GM21390 (cell line): ENCODE results near the gene CTNNBL1.

Experiments
- ATAC-seq: cut with Tn5 transposase; IDR thresholded peaks from one replicate; pipeline ENCODE4 v1.9.1; 2021; ENCODE audit not compliant: unreplicated experiment

CTNNBL1 gene

DNA sequence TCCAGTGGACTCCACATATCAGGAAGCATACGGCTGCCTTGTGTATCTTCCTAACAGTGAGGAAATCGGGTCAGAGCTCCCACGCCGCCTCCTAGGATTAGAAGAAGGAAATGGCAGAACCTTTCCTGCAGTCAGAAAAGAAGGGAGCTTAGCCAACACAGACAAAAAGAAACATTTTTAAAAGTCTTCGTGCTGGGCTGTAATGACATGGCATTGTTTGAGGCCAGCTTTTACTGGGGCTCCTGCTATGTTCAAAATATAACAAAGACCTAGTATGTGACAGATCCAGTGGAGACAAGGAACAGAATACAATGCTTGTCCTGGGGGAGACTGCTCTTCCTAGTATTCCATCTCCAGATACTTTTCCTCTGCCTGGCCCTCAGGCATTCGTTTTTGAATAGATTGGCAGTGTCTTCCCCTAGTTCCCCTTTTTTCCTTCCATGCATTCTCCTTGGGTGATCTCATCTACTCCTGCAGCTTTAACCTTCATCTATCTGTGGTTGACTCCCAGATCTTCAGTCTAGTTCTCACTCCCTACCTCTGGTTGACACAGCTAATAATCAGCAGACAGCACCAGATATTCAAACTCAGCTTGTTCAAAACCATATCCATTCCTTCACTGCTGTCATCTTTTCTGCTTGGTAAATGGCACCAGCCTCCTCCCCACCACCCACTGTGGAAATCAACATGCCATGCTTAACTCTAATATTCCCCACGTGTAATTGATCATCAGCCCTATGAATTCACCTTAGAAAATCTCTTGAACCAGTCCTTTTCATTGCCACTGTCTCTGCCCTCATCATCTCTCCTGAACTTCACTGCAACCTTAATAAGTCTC is 114.6 kb downstream of the CTNNBL1 start:
- no peak for ATAC-seq

- ATAC-seq, result no peak
Observed at GRCh38 chr20:37810027-37810426, 116.2 kb downstream of the CTNNBL1 start.

- ATAC-seq, result no peak
Observed at GRCh38 chr20:37816003-37816402, 122.2 kb downstream of the CTNNBL1 start.

DNA sequence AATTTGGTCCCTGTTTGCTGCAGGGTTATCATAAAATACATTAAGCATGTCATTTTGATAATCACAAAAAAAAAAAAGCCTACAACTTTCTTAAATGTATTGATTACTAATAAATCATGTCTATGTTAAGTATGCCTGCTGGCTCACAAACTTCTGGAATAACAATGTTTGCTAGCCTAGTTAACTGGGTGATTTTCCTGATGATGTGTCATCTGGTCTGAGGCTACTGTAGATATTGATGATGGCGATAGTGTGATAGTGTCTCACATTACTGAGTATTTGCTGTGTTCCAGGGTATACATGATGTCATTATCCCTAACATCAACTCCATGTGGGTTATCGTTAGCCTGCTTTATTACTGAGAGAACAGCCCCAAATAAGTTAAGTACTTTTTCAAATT is 122.9 kb downstream of the CTNNBL1 start:
- no peak for ATAC-seq

DNA sequence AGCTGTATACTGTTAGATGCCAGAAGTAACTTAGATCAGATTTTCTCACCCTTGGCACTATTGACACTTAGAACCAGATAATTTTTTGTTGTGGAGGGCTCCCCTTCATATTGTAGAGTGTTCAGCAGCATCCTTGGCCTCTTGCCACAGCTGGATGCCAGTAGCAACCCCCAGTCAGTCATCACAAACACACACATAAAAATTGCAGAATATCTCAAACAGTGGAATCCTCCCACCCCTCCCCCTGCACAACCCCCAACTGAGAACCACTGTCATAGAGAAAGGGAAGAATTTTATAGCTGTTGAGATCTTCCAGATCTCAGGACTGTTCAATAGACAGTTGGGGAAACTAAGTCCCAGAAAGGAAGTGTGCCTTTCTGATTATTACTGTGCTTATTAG is 127.9 kb downstream of the CTNNBL1 start:
- no peak for ATAC-seq

DNA sequence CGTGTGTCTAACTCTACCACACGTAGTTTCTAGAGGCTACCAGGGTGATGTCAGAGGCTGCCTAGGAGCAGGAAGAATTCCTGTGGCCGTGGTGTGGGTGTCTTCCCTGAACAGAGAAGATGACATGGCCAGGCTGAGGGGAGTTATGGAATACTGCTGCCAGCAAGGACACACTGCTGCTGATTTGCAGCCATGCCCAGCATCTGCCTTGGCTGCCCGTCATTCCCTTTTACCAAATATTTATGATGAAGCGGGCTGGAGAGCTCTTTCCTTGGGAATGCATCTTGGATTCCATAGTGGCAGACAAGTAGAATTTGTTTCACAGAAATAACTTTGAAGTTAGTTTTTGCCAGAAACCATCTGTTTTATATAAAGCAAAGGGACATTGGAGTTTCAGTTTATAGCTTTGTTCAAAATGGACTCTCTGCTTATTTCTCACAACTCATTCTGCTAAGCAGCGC is 128.3 kb downstream of the CTNNBL1 start:
- ATAC-seq, result no peak

- no peak for ATAC-seq
Observed at GRCh38 chr20:37823296-37823980, 129.6 kb downstream of the CTNNBL1 start.

DNA sequence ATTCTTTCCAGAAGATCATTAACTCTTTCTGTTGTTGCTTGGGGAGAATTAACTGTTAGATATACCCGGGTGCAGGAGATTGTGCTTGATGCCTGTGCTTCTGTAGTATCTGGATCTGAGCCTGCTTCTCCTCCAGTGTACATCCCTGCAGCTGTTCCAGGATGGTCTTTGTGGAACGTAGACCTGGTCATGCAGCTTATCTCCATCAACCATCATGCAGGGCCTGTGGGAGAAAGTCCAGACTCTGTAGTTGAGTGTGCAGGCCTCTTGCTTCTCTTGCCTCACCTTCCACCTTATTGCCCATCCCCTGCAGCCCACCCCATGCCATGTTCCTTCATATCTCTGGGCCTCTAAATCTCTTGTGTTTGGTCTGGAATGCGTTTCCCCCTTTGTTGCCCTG is 133.8 kb downstream of the CTNNBL1 start:
- ATAC-seq, result no peak

- ATAC-seq, result no peak
Observed at GRCh38 chr20:37828684-37829083, 134.9 kb downstream of the CTNNBL1 start.

- ATAC-seq, result no peak
Observed at GRCh38 chr20:37829128-37829527, 135.3 kb downstream of the CTNNBL1 start.

DNA sequence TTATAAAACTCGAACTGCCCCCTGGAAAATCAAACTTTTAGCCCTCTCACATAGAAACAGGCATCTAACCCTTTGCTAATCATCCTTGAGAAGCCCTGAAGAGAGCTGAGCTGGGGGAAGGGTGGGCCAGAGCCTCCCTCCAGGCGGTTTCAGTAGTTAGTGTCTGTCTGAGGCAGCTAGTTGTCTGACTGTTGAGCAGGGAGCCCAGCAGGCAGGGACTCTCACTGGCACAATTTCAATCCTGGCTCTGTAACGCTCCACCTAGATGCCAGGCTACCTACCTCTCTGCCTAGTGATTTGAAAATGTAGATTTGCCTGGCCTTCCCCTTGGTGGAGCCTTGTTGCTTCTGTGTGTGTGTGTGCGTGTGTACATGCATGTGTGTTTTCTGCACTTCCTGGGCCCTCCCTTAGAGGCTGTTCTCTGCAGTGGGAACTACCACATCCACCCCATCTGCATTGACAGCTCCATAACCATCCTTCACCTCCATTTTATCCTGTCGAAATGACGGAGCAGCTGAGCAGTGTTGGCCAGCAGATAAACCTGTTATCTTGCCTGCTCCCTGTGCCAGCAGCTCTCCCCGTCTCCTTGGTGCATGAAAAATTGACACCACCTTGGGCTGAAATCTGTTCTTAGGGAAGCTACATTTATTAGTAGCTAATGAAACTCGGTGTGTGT is 139.5 kb downstream of the CTNNBL1 start:
- no peak for ATAC-seq

- no peak for ATAC-seq
Observed at GRCh38 chr20:37836926-37837325, 143.1 kb downstream of the CTNNBL1 start.

GRCh38 chr20:37837924-37838323 is 144.1 kb downstream of the CTNNBL1 start:
- no peak for ATAC-seq

GRCh38 chr20:37838769-37839431 is 145.1 kb downstream of the CTNNBL1 start:
- ATAC-seq, result no peak

GRCh38 chr20:37839432-37839827 is 145.6 kb downstream of the CTNNBL1 start:
- ATAC-seq, result no peak

GRCh38 chr20:37839955-37840354 is 146.1 kb downstream of the CTNNBL1 start:
- no peak for ATAC-seq

- no peak for ATAC-seq
Observed at GRCh38 chr20:37841389-37841788, 147.6 kb downstream of the CTNNBL1 start.

DNA sequence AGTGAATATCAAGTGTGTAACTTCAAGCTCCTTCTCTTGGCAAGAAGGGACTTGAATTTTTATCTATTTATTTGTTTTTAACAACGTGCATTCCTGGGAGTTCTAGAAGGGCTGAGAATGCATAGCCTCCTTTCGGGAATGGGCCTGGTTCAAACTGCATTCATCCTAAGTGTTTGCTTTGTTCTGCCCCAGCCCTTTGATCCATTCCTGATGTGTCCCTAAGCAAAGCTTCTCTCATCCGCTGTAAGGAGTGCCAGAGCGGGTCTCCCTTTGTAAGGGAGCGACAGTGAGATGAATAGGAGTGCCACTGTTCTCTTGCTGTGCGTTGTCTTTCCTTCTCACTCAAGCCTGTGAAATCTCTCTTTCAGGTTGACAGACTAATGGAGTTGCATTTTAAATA is 148.1 kb downstream of the CTNNBL1 start:
- ATAC-seq, result no peak

DNA sequence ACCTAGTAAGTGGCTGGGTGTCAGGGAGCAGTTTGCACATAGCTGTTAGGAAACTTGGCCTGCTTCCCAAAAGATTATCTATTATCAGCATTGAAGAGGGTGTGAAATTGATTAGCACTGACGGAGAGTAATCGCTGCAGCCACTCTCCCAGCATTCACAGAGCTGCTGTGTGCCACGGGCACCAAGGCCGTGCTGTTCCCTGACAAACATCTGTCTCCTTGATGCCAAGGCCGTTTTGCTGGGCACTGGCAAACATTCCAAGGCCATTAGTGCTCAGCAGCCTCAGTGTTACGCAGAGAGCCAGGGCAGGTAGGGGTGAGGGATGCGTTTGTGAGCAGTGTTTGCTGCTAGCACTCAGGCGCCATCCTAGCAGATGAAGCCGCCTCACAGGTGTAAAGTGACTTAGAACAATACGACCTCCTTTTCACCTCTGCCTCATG is 151.4 kb downstream of the CTNNBL1 start:
- no peak for ATAC-seq

DNA sequence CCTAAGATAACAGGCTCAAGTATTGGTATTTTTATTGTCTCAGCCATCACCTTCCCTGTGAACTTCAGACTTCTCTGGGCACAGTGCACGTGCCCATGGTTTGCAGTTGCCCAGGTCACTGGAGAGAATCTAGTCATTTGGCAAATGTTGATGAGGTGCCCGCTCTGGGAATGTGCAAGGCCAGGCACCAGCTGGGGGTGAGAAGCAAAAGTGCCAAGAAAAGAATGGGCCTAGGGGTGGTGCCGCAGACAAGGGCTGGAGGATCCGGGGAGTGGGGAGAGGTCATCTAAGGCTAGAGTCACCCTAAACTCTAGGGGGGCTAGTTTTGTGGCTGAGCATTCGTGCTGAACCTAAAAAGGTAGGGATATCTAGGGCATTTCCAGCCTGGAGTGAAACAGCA is 152.0 kb downstream of the CTNNBL1 start:
- ATAC-seq, result no peak

DNA sequence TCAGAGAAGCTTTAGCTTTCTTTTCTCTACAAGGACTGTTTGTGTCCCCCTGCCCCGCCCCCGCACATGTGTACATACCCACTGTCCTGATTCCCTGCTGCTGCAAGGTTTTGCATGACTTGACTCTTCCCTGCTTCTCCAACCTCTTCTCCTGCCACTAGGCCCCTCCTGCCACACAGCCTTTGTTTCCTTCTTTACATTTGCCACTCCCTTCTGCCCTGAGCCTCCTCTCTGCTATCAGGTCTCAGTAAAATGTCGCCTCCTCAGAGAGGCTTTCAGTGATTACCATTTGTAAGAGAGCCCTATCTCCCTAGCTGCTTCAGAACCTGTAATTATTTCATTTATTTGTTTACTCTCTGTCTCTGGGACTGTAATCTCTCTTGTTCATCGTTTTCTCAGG is 152.7 kb downstream of the CTNNBL1 start:
- ATAC-seq, result no peak
